Measurements from ENCODE around the gene RPN2.

DNA sequence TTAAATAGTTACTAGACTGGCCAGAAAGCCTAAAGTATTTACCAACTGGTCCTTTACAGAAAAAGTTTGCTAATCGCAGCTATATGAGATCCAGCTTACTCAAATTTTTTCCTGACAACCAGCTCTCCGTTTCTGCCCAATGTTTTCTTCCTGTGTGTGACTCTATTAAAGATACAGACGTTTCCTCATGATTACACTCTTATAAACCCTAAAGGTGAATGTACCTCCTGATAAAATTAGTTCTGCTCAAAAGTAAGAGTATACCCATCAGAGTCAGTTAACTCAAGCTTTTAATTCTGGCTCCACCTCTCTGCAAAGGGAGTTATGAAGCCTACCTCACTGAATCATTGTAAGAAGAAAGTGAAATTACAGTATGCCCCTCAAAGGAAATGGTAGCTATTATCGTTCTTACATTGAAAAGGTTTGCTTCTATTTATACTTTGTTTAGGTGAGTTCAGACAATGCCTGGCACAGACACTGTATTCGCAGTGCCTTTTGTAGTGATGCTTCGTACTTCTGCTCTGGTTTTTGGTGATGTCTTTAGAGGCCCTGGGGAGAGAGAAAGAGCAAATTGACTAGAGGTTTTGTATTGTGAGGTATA is 10.4 kb downstream of the RPN2 start:
- TF ChIP-seq EZH2 (IDR thresholded peaks at IDR 0.05; ENCODE audit: low read length, missing control alignments) (no peak), CTCF (conservative IDR thresholded peaks at IDR 0.05 in 1 of 2, IDR thresholded peaks at IDR 0.05 in 1 of 2; ENCODE audit: low read depth in 1 of 2, low read length in 2 of 2) (no peak)

Measured in fibroblast of lung (primary cell).